H1 (cell line): ENCODE measurements around the gene SPEN. TPM values are rescaled to one million over a fixed set of nuclear protein-coding genes. Genes with fewer than 3 reads are reported as not detected.

Experiments
- CTCF ChIA-PET: fragments of 300-600 bp; sonication (Branson Sonifier 250); formaldehyde crosslinking; loops from one replicate; lab custom pipeline; 2021; ENCODE audit not compliant: partially characterized antibody; lab: Charles Lee
- POLR2A ChIA-PET: fragments of 300-600 bp; sonication (Branson Sonifier 250); formaldehyde crosslinking; loops from one replicate; lab custom pipeline; 2021; ENCODE audit warnings: inconsistent platforms; ENCODE audit not compliant: partially characterized antibody; lab: Charles Lee
- DNase-seq, 2 experiments: peaks; one replicate each; pipeline versions ENCODE4 v3.0.0 to v3.0.0-alpha.2; 2010 to 2022; ENCODE audit warnings: low spot score in 2 of 2, low read depth in 1 of 2, mixed read lengths in 1 of 2
- FAIRE-seq: peaks from 2 replicates; lab custom pipeline; 2011; peaks lifted over from hg19 to GRCh38; lab: Jason Lieb, UNC
- H2AFZ ChIP-seq: 2 replicates; pipeline ENCODE4 v1.8.1; 2012; ENCODE audit warnings: low read length, inconsistent platforms
- H2AK5ac ChIP-seq: 2 replicates; pipeline ENCODE4 v1.6.1; 2013; ENCODE audit warnings: low read depth, low read length
- H2BK120ac ChIP-seq: replicated peaks from 2 replicates; pipeline ENCODE3; 2013; ENCODE audit warnings: low read depth, low read length, inconsistent platforms
- H2BK12ac ChIP-seq: 2 replicates; pipeline ENCODE4 v1.6.1; 2013; ENCODE audit warnings: low read depth, low read length
- H2BK15ac ChIP-seq: 2 replicates; pipeline ENCODE4 v1.6.1; 2013; ENCODE audit warnings: low read length
- H2BK20ac ChIP-seq: 2 replicates; pipeline ENCODE4 v1.6.1; 2013; ENCODE audit warnings: low read length
- H2BK5ac ChIP-seq: 2 replicates; pipeline ENCODE4 v1.6.1; 2013; ENCODE audit warnings: low read depth, low read length
- H3K14ac ChIP-seq: 2 replicates; pipeline ENCODE4 v1.6.1; 2013; ENCODE audit warnings: inconsistent platforms; ENCODE audit not compliant: insufficient read length
- H3K18ac ChIP-seq: 2 replicates; pipeline ENCODE4 v1.6.1; 2013; ENCODE audit warnings: low read length; ENCODE audit errors: extremely low read depth
- H3K23ac ChIP-seq: 2 replicates; pipeline ENCODE4 v1.6.1; 2013; ENCODE audit warnings: inconsistent platforms; ENCODE audit not compliant: insufficient read length
- H3K23me2 ChIP-seq: 2 replicates; pipeline ENCODE4 v1.6.1; 2013; ENCODE audit warnings: low read depth, low read length
- H3K27ac ChIP-seq: 2 replicates; pipeline ENCODE4 v1.6.1; 2011; ENCODE audit warnings: low read depth, low read length, inconsistent platforms
- H3K27me3 ChIP-seq, 4 experiments: replicated peaks in 1 of 4; 1 replicate in 1 of 4; 2 replicates in 3 of 4; pipeline versions ENCODE4 v1.6.1 to v1.8.1; 2011 to 2013; ENCODE audit warnings: low read length in 3 of 4, mild to moderate bottlenecking in 3 of 4, inconsistent platforms in 2 of 4, mixed read lengths in 2 of 4, moderate library complexity in 1 of 4; ENCODE audit not compliant: control insufficient read depth in 3 of 4, insufficient read depth in 3 of 4; ENCODE audit errors: extremely low read depth in 1 of 4
- H3K36me3 ChIP-seq, 4 experiments: 2 replicates each; pipeline versions ENCODE4 v1.6.1 to v1.8.1; 2011 to 2013; ENCODE audit warnings: mild to moderate bottlenecking in 4 of 4, low read length in 3 of 4, moderate library complexity in 2 of 4, control low read depth in 1 of 4, inconsistent platforms in 1 of 4; ENCODE audit not compliant: insufficient read depth in 4 of 4, control insufficient read depth in 2 of 4
- H3K4ac ChIP-seq: replicated peaks from 2 replicates; pipeline ENCODE3; 2013; ENCODE audit warnings: low read length, low read depth, mixed read lengths, inconsistent platforms; ENCODE audit not compliant: insufficient read length
- H3K4me1 ChIP-seq, 4 experiments: replicated peaks in 1 of 4; 1 replicate in 1 of 4; 2 replicates in 3 of 4; pipeline versions ENCODE4 v1.6.1 to v1.8.1; 2011 to 2013; ENCODE audit warnings: low read length in 3 of 4, inconsistent platforms in 2 of 4, mixed read lengths in 1 of 4; ENCODE audit not compliant: insufficient read depth in 4 of 4, control insufficient read depth in 3 of 4
- H3K4me2 ChIP-seq, 2 experiments: 2 replicates each; pipeline versions ENCODE4 v1.6.1 to v1.8.1; 2011 to 2013; ENCODE audit warnings: low read depth in 2 of 2, low read length in 2 of 2, control low read depth in 1 of 2, inconsistent platforms in 1 of 2, mild to moderate bottlenecking in 1 of 2; ENCODE audit not compliant: insufficient read depth in 1 of 2
- H3K4me3 ChIP-seq, 4 experiments: fragments of 200-600, 300-600 bp in 1 of 4; sonication (generic), shearing (Covaris generic), sonication (Bioruptor Twin) in 1 of 4; 2 replicates each; pipeline versions ENCODE4 v1.5.1 to v1.8.1; 2011 to 2016; ENCODE audit warnings: low read length in 4 of 4, low read depth in 3 of 4, control low read depth in 2 of 4, inconsistent platforms in 2 of 4, mild to moderate bottlenecking in 2 of 4, mixed read lengths in 1 of 4, moderate library complexity in 1 of 4; ENCODE audit not compliant: insufficient read depth in 2 of 4; ENCODE audit errors: extremely low read depth in 1 of 4
- H3K56ac ChIP-seq: replicated peaks from 2 replicates; pipeline ENCODE3; 2013; ENCODE audit warnings: low read depth, mild to moderate bottlenecking, mixed read lengths, low read length, inconsistent platforms; ENCODE audit not compliant: insufficient read length
- H3K79me1 ChIP-seq: 2 replicates; pipeline ENCODE4 v1.6.1; 2013; ENCODE audit warnings: low read depth, low read length, control low read depth
- H3K79me2 ChIP-seq, 2 experiments: 2 replicates each; pipeline versions ENCODE4 v1.6.1 to v1.8.1; 2012 to 2013; ENCODE audit warnings: low read length in 2 of 2, mild to moderate bottlenecking in 2 of 2, inconsistent platforms in 1 of 2; ENCODE audit not compliant: insufficient read depth in 2 of 2, control insufficient read depth in 1 of 2
- H3K9ac ChIP-seq, 4 experiments: replicated peaks in 1 of 4; 1 replicate in 1 of 4; 2 replicates in 3 of 4; pipeline versions ENCODE4 v1.6.1 to v1.8.1; 2011 to 2013; ENCODE audit warnings: low read depth in 3 of 4, low read length in 3 of 4, control low read depth in 2 of 4, mild to moderate bottlenecking in 2 of 4, moderate library complexity in 2 of 4, inconsistent platforms in 1 of 4; ENCODE audit errors: extremely low read depth in 1 of 4
- H3K9me3 ChIP-seq, 2 experiments: 2 replicates each; pipeline versions ENCODE4 v1.6.1 to v1.8.1; 2012 to 2013; ENCODE audit warnings: mild to moderate bottlenecking in 2 of 2, moderate library complexity in 2 of 2, control low read depth in 1 of 2, inconsistent platforms in 1 of 2, low read depth in 1 of 2, low read length in 1 of 2, mixed read lengths in 1 of 2; ENCODE audit not compliant: insufficient read depth in 2 of 2
- H4K20me1 ChIP-seq, 2 experiments: replicated peaks in 1 of 2; 2 replicates each; pipeline versions ENCODE3 to v1.8.1; 2011 to 2013; ENCODE audit warnings: inconsistent platforms in 2 of 2, low read length in 2 of 2, mild to moderate bottlenecking in 1 of 2; ENCODE audit not compliant: insufficient read depth in 2 of 2, control insufficient read depth in 1 of 2
- H4K5ac ChIP-seq: 2 replicates; pipeline ENCODE4 v1.6.1; 2013; ENCODE audit warnings: low read length, low read depth, mixed read lengths, inconsistent platforms; ENCODE audit not compliant: insufficient read length
- H4K8ac ChIP-seq: 2 replicates; pipeline ENCODE4 v1.8.0; 2013; ENCODE audit warnings: mild to moderate bottlenecking, moderate library complexity, low read length, inconsistent platforms; ENCODE audit not compliant: insufficient read depth; ENCODE audit errors: extremely low read depth
- H4K91ac ChIP-seq: replicated peaks from 2 replicates; pipeline ENCODE3; 2013; ENCODE audit warnings: low read length, mixed read lengths, inconsistent platforms; ENCODE audit not compliant: insufficient read length
- RAD21 ChIP-seq, 2 experiments: IDR thresholded peaks in 1 of 2; conservative IDR thresholded peaks in 1 of 2; 2 replicates each; pipeline ENCODE4 v1.6.1; 2011; ENCODE audit warnings: low read depth in 2 of 2, low read length in 2 of 2, improper control_type of control experiment in 1 of 2, inconsistent platforms in 1 of 2, mild to moderate bottlenecking in 1 of 2, moderate library complexity in 1 of 2
- TEAD4 ChIP-seq: IDR thresholded peaks from 2 replicates; pipeline ENCODE4 v1.6.1; 2012; ENCODE audit warnings: low read depth, low read length, inconsistent platforms, mixed read lengths
- ZNF274 ChIP-seq: IDR thresholded peaks from 2 replicates; pipeline ENCODE4 v1.7.0; 2012; ENCODE audit warnings: low read length, borderline replicate concordance; ENCODE audit errors: extremely low read depth
- WGBS, 2 experiments: shearing (Covaris generic) in 1 of 2; methylation state at CpG; one replicate each; pipeline versions ENCODE4 v1.1.6 to v1.1.7; 2013 to 2015; ENCODE audit warnings: low lambda C conversion rate in 2 of 2, mixed read lengths in 2 of 2, inconsistent platforms in 1 of 2, low coverage in 1 of 2, missing lambda C conversion rate in 1 of 2; ENCODE audit not compliant: insufficient replicate concordance in 2 of 2, insufficient coverage in 1 of 2, insufficient read length in 1 of 2; ENCODE audit errors: extremely low coverage in 1 of 2, missing lambda C conversion rate in 1 of 2; 5-methylcytosine and 5-hydroxymethylcytosine counted together
- polyA plus RNA-seq, 7 experiments: library from polyadenylated mRNA; depleted of rRNA in 3 of 7; stranded (reverse) in 5 of 7; unstranded in 2 of 7; fragments of >200 nt in 5 of 7; fragments of 200-250 nt in 2 of 7; gene quantifications; 1 replicate in 5 of 7; 2 replicates in 1 of 7; 4 replicates in 1 of 7; pipeline versions ENCODE4 v1.2.1 to v1.2.3, GENCODE V29; 2011 to 2013; ENCODE audit warnings: missing spikeins in 2 of 7, mixed read lengths in 2 of 7
- total RNA-seq: library from RNA; stranded (reverse); fragmentation: NEBNext Ultra II Directional; extraction: Animal tissue kit (Norgen Biotek cat#: 25700); gene quantifications from 2 replicates; pipeline ENCODE4 v1.2.1, GENCODE V29; 2021
- TF ChIP-seq, protein P1 (sequence below), 3 experiments: IDR thresholded peaks; 1 replicate in 2 of 3; 2 replicates in 1 of 3; pipeline versions ENCODE4 v1.5.1 to v1.6.1; 2011; ENCODE audit warnings: low read length in 3 of 3, mild to moderate bottlenecking in 3 of 3, inconsistent platforms in 2 of 3, low read depth in 1 of 3, moderate library complexity in 1 of 3; ENCODE audit not compliant: insufficient read depth in 1 of 3; ENCODE audit errors: control extremely low read depth in 1 of 3
- TF ChIP-seq, protein P2 (sequence below): IDR thresholded peaks from 2 replicates; pipeline ENCODE4 v1.6.1; 2012; ENCODE audit warnings: inconsistent platforms

SPEN gene
- total and polyA plus RNA-seq, 2 of the 8 experiments (the other 6 are each of a cell fraction or from before 2014, with no cell fraction given), result 12.5 to 52.1 TPM

DNA sequence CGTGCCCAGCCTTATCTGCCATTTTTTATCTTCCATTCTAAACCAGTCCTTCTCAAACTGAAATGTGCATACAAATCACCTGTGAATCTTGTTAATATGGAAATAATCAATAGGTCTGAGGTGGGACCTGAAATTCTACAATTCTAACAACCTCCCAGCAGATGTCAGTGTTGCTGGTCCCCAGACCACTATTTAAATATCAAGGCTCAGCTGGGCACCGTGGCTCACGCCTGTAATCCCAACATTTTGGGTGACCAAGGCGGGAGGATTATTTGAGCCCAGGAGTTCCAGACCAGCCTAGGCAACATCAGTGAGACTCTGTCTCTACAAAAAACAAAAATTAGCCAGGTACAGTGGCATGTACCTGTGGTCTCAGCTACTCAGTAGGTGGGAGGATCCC lies 44.1 kb upstream of the SPEN start:
- no peak overlapping the region for H3K18ac ChIP-seq
- H3K27ac ChIP-seq, result no peak overlapping the region
- H3K79me2 ChIP-seq, result no peaks in the 10 kb centered on the region
- no peak overlapping the region for H2AFZ ChIP-seq
- H4K20me1 ChIP-seq, result peaks cover 0 to 1% of the 10 kb centered on the region in 2 experiments
- H3K4me3 ChIP-seq, result no peak overlapping the region
- no peak overlapping the region for H2BK120ac ChIP-seq
- DNase-seq (peak in 1 of 2 experiments; percentile 68), FAIRE-seq (peak; percentile 77)
- H4K8ac ChIP-seq, result no peak overlapping the region
- H4K91ac ChIP-seq, result no peak overlapping the region
- no peak overlapping the region for H2AK5ac ChIP-seq
- H3K4me2 ChIP-seq, result no peak overlapping the region
- H2BK12ac ChIP-seq, result no peak overlapping the region
- H3K27me3 ChIP-seq, result no peaks in the 10 kb centered on the region
- CTCF ChIA-PET, result interaction anchor here (0.6 to 4.5 kb wide), 31 partner anchors 9 to 1405 kb away, joined by 3 to 25 read pairs (median 4); partner anchors contain the start of genes SRARP and ZBTB17
- 38% methylated on average over 4 of the region's 4 CpGs; no CpG with 5 or more reads in 1 of the 2 experiments for WGBS, 2 experiments
- H3K4ac ChIP-seq, result no peak overlapping the region
- POLR2A ChIA-PET, result interaction anchor here (1.3 kb wide), 1 partner anchor 46 kb away, joined by 9 read pairs; no protein-coding TSS in a partner anchor
- H3K9ac ChIP-seq, result no peak overlapping the region
- no peaks in the 10 kb centered on the region for H3K9me3 ChIP-seq
- H3K36me3 ChIP-seq, result no peaks in the 10 kb centered on the region
- no peaks in the 10 kb centered on the region for H3K23me2 ChIP-seq
- H3K4me1 ChIP-seq, result peaks cover 0 to 18% (median 12%) of the 10 kb centered on the region in 4 experiments; a peak in 6 of 7 replicates
- no peak overlapping the region for H3K14ac ChIP-seq
- H4K5ac ChIP-seq, result no peak overlapping the region
- H3K56ac ChIP-seq, result no peak overlapping the region
- no peak overlapping the region for H2BK5ac ChIP-seq
- no peak overlapping the region for H2BK15ac ChIP-seq
- no peak overlapping the region for H2BK20ac ChIP-seq
- H3K79me1 ChIP-seq, result no peaks in the 10 kb centered on the region
- H3K23ac ChIP-seq, result no peak overlapping the region
- TF ChIP-seq ZNF274, result no peak
- peak; percentile 66 to 81 for TF ChIP-seq RAD21 (IDR thresholded peaks at IDR 0.05 in 1 of 2, conservative IDR thresholded peaks at IDR 0.05 in 1 of 2; ENCODE audit: low read depth in 2 of 2, low read length in 2 of 2)
- no peak for TF ChIP-seq TEAD4
- TF ChIP-seq, protein P1, sequence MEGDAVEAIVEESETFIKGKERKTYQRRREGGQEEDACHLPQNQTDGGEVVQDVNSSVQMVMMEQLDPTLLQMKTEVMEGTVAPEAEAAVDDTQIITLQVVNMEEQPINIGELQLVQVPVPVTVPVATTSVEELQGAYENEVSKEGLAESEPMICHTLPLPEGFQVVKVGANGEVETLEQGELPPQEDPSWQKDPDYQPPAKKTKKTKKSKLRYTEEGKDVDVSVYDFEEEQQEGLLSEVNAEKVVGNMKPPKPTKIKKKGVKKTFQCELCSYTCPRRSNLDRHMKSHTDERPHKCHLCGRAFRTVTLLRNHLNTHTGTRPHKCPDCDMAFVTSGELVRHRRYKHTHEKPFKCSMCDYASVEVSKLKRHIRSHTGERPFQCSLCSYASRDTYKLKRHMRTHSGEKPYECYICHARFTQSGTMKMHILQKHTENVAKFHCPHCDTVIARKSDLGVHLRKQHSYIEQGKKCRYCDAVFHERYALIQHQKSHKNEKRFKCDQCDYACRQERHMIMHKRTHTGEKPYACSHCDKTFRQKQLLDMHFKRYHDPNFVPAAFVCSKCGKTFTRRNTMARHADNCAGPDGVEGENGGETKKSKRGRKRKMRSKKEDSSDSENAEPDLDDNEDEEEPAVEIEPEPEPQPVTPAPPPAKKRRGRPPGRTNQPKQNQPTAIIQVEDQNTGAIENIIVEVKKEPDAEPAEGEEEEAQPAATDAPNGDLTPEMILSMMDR (IDR thresholded peaks at IDR 0.05; ENCODE audit: control extremely low read depth in 1 of 3, insufficient read depth in 1 of 3, low read depth in 1 of 3, low read length in 3 of 3), result peak; percentile 19 to 67 (median 55)
- TF ChIP-seq, protein P2, sequence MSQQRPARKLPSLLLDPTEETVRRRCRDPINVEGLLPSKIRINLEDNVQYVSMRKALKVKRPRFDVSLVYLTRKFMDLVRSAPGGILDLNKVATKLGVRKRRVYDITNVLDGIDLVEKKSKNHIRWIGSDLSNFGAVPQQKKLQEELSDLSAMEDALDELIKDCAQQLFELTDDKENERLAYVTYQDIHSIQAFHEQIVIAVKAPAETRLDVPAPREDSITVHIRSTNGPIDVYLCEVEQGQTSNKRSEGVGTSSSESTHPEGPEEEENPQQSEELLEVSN, result no peak
